ENCODE results near the gene CCDC138.

DNA sequence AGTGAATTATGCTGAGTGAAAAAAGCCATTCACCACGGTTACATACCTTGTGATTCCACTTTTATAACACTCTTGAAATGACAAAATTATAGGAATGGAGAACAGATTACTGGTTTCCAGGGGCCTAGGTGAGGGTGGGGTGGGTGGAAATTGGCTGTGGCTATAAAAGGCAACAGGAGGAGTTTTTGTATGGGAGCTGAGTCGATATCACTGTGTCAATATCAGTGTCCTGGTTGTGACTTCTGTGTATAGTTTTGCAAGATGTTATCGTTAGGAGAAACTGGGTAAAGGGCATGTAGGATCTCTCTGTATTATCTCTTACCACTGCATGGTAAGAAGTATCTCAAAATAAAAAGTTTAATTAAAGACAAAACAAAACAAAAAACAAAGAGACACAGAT, 118.1 kb downstream of the CCDC138 start:
- TF ChIP-seq, protein P1, sequence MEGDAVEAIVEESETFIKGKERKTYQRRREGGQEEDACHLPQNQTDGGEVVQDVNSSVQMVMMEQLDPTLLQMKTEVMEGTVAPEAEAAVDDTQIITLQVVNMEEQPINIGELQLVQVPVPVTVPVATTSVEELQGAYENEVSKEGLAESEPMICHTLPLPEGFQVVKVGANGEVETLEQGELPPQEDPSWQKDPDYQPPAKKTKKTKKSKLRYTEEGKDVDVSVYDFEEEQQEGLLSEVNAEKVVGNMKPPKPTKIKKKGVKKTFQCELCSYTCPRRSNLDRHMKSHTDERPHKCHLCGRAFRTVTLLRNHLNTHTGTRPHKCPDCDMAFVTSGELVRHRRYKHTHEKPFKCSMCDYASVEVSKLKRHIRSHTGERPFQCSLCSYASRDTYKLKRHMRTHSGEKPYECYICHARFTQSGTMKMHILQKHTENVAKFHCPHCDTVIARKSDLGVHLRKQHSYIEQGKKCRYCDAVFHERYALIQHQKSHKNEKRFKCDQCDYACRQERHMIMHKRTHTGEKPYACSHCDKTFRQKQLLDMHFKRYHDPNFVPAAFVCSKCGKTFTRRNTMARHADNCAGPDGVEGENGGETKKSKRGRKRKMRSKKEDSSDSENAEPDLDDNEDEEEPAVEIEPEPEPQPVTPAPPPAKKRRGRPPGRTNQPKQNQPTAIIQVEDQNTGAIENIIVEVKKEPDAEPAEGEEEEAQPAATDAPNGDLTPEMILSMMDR (IDR thresholded peaks at IDR 0.05), result no peak
- TF ChIP-seq ZFX (IDR thresholded peaks at IDR 0.05; ENCODE audit: borderline replicate concordance), result no peak

Measured in 22Rv1 (cell line).